Tongue (tissue), 2 donors: ENCODE data around the gene TBC1D21. TPM values are rescaled to one million over a fixed set of nuclear protein-coding genes. Genes with fewer than 3 reads are reported as not detected.
A peak's percentile ranks its signal among the peaks of the same experiment; 100 is the strongest.

ENCODE experiments used
- DNase-seq: peaks from one replicate; pipeline ENCODE4 v3.0.0-alpha.2; 2015
- total RNA-seq: library from RNA; depleted of rRNA; stranded (reverse); fragments of >200 nt; gene quantifications from one replicate; pipeline ENCODE4 v1.2.3, GENCODE V29; 2014

The TBC1D21 gene
- total RNA-seq, 1 donor from 2014 or later = not detected

- DNase-seq = no peak
Observed at GRCh38 chr15:73908822-73909122, 35.4 kb downstream of the TBC1D21 start.

- no peak for DNase-seq
Observed at GRCh38 chr15:73909651-73910050, 36.3 kb downstream of the TBC1D21 start.

- DNase-seq = no peak
Observed at GRCh38 chr15:73910522-73911303, 37.3 kb downstream of the TBC1D21 start.

- no peak for DNase-seq
Observed at GRCh38 chr15:73912030-73912596, 38.7 kb downstream of the TBC1D21 start.

- DNase-seq = no peak
Observed at GRCh38 chr15:73914145-73914544, 40.8 kb downstream of the TBC1D21 start.

GRCh38 chr15:73915082-73915481 lies 41.7 kb downstream of the TBC1D21 start:
- DNase-seq = no peak

GRCh38 chr15:73918784-73919183 lies 45.4 kb downstream of the TBC1D21 start:
- DNase-seq = no peak

- DNase-seq = no peak
Observed at GRCh38 chr15:73919706-73920105, 46.3 kb downstream of the TBC1D21 start.

- DNase-seq = no peak
Observed at GRCh38 chr15:73921254-73921925, 48.0 kb downstream of the TBC1D21 start.

GRCh38 chr15:73922186-73923151 lies 49.1 kb downstream of the TBC1D21 start:
- peak; percentile 72 for DNase-seq

- no peak for DNase-seq
Observed at GRCh38 chr15:73923156-73923487, 49.8 kb downstream of the TBC1D21 start.

- no peak for DNase-seq
Observed at GRCh38 chr15:73923488-73924164, 50.3 kb downstream of the TBC1D21 start.

- DNase-seq = peak; percentile 87
Observed at GRCh38 chr15:73924171-73924921, 51.0 kb downstream of the TBC1D21 start.

- DNase-seq = no peak
Observed at GRCh38 chr15:73925848-73926218, 52.5 kb downstream of the TBC1D21 start.

GRCh38 chr15:73926219-73927002 lies 53.0 kb downstream of the TBC1D21 start, which contains the start of gene LOXL1:
LOXL1 (plus strand) TSS chr15:73926462; CDS start chr15:73926784, 322 bp downstream.
- peak; percentile 91 for DNase-seq

GRCh38 chr15:73927003-73927475 lies 53.7 kb downstream of the TBC1D21 start:
- peak; percentile 58 for DNase-seq

- DNase-seq = peak; percentile 71
Observed at GRCh38 chr15:73927476-73928240, 54.3 kb downstream of the TBC1D21 start.

GRCh38 chr15:73928241-73928579 lies 54.8 kb downstream of the TBC1D21 start:
- no peak for DNase-seq

- DNase-seq = no peak
Observed at GRCh38 chr15:73928971-73929627, 55.7 kb downstream of the TBC1D21 start.
